Measurements from ENCODE around the gene ENOSF1.
"Not testable (repeated sequence)": the region's sequence is repeated elsewhere in the genome, so short reads cannot be mapped to it uniquely, and the experiment has no call there.

The ENOSF1 gene, protein sequence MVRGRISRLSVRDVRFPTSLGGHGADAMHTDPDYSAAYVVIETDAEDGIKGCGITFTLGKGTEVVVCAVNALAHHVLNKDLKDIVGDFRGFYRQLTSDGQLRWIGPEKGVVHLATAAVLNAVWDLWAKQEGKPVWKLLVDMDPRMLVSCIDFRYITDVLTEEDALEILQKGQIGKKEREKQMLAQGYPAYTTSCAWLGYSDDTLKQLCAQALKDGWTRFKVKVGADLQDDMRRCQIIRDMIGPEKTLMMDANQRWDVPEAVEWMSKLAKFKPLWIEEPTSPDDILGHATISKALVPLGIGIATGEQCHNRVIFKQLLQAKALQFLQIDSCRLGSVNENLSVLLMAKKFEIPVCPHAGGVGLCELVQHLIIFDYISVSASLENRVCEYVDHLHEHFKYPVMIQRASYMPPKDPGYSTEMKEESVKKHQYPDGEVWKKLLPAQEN

DNA sequence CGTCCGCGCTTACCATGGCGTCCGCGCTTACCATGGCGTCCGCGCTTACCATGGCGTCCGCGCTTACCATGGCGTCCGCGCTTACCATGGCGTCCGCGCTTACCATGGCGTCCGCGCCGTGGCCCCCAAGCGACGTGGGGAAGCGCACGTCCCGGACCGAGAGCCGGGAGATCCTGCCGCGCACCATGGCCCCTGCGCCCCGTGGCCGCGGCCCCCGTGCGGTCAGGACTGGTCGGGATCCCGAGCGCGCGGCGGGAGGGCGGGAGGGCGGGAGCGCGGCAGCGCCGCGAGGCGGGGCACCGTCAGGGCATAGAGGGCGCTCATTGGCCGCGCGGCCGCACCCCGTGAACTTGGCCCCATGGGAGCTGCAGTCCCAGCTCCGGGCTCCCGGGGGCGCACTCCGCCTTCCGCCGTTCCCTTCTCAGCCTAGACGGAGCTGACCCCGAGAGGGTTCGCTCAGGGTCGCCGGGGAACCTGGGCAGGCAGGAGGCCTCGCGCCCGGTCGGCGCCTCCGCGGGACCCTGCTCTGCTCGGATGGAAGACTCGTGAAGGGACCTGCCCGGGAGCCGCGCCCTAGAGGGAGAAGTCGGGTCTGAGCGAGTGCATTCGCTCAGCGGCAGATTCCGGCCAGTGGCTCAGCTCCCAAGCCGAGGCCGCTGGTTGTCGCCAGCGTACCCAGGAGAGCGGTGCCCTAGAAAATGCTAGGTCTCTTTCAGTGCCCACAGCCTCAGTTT lies at the start of gene ENOSF1:
Gene ENOSF1, minus strand, starts transcription at position 230 of the 734 bp plus-strand sequence. Its CDS starts 43 bp downstream, at position 187.
- FAIRE-seq, result no peak

DNA sequence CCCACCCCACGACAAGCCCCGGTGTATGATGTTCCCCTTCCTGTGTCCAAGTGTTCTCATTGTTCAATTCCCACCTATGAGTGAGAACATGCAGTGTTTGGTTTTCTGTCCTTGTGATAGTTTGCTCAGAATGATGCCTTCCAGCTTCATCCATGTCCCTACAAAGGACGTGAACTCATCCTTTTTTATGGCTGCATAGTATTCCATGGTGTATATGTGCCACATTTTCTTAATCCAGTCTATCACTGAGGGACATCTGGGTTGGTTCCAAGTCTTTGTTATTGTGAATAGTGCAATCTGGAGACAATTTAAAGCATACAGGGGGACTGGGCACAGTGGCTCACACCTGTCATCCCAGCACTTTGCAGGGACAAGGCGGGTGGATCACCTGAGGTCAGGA lies 47.4 kb upstream of the ENOSF1 start:
- FAIRE-seq, result not testable (repeated sequence)

DNA sequence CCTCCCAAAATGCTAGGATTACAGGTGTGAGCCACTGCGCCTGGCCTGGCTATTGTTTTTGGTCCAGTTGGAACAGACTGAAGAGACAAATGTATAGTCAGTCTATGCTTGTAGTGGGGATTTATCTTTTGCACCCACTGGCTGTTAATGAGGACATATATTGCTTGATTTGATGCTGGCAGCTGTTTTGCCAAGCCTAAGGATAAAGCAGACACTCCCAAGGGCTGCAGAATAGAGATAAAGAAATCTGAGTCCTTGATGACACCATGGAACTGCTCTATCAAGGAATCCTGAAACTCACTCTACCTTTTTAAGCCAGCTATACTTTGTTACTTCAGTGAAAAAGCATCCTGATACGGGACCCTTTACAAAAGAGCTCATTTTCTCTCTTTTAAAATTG lies 43.1 kb upstream of the ENOSF1 start:
- FAIRE-seq, result no peak

DNA sequence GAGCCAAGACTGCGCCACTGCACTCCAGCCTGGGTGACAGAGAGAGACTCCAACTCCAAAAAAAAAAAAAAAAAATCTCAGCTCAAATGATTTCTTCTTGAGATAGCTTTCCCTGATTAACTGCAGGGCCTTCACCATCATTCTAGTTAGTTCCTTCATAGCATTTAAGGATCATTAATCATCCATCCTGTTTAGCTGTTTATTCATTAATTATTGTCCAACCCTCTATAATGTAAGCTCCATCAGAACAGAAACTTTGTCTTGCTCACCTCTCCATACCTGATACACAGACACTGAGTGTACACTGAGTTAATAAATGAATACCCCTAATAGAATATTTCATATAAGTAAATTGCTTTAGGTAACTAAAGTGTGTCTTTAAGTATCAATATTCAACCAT lies 42.2 kb upstream of the ENOSF1 start:
- FAIRE-seq, result no peak

DNA sequence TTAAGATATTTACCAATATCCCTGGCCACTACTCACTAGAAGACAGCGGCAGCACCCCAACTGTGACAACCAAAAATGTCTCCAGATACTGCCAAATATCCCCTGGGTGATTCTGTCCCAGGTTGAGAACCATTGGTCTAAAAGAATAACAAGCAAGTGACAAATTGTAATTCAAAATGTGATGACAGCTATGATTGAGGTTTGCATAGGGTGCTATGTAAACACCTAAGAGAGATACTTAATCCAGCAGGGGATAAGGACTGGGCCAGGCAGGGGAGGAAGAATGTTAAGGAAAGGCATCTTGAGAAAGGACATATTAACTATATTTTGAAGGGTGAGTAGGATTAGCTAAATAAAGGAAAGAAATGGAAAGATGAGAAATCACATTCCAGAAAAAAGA lies 38.0 kb upstream of the ENOSF1 start:
- no peak for FAIRE-seq

DNA sequence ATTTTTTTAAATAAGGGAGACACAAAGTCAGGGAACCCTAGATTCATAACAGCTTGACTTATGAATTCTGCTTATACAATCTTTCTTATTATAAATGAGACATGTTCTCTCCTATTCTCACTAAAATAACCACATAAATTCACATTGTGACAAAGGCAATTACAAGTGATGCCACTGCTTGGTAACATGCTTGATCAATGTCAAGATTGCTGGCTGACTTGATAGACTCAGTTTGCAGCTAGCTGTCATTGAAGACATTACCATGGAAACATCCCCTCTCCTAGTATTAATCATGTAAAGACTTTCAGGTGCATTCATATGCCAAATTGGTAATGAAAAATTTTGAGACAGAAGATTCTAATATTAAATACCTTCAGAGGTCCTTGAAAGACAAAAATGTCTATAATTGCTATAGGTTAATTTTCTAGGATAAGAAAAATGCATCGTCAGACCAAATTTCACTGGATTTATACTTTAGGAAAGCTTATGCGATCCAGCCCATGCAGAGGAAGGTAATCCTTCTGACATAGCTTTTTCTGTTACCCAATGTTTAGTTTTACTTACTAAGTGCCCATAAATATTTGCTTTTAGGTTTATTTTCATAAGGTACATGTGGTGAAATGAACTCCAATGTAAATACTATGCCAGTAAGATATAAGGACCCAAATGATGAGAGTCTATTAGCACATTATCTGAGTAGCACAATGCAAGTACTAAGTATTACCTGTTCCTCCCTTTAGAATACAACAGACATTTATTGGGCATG lies 32.6 kb upstream of the ENOSF1 start:
- no peak for FAIRE-seq

DNA sequence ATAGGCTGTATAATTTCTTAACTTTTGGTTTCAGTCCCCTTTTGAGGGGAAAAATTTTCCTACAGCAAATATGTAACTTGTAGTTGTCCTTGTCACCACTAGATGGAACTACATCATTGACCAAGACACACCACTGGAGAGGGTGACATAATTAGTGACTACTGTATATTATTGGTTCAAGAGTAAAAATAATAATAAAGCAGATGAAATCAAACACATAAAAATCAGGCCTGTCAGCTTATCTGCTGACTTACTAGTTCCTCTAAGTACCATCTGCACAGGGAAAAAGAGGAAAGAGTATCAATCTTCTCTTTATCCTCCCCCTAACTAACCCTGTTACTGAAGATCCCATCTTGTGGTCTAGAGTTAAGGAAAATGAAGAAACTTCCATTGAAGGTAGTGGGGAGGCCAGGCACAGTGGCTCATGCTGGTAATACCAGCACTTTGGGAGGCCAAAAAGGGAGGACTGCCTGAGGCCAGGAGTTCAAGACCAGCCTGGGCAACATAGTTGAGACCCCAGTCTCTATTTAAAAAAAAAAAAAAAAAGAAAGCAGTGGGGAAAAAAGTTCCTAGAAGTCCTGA lies 29.6 kb upstream of the ENOSF1 start:
- peak; percentile 89 for FAIRE-seq

DNA sequence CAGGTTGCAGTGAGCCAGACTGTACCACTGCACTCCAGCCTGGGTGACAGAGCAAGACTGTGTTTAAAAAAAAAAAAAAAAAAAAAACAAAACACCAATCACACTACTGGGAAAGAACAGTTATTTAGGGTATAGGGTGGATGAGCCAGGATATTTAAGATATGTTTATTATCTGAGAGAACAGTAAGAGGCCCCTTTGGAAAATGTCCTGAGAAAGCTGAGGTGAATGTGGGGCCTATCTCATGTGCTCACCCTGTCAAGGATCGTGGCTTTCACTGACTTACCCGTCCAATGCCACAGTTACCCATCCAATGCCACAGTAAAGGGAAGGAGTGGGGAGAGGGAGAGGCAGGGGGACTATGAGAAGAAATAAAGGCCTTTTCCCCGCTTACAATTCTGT lies 19.9 kb upstream of the ENOSF1 start:
- no peak for FAIRE-seq

DNA sequence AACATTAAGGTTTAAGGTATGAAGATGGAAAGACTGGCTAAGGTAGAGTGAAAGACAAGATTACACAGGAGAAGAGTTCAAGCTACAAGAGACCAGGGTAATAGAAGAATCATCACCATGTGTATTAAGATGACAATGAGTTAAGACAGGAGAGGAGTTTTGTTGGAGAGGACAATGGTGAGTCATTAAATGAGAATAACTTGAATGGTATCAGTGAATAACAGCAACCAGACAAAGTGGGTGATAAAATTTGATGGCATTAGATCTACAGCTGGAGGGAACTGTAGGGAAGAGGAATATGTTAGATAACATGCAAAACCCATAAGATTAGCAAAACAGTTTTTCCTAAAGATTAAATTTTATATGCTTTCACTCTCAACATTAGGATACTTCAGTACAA lies 18.8 kb upstream of the ENOSF1 start:
- no peak for FAIRE-seq

DNA sequence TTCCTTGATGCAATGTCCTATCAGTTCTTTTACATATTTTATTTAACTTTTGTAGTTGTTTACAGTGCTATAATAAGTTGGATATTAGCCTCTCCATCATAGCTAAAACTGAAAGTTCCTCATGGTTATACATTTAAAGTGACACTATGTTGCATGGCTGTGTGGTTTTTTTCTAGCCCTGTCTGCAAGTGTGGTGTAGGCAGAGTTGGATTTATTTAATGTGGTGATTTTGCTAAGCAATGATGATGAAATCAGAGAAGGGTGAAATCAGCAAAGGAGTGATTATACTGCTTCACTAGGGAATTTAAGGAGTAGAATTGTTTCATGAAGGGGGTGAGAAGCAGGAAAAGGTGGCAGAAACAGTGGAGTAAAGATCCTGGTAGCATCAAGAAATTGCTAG lies 18.3 kb upstream of the ENOSF1 start:
- FAIRE-seq, result no peak

DNA sequence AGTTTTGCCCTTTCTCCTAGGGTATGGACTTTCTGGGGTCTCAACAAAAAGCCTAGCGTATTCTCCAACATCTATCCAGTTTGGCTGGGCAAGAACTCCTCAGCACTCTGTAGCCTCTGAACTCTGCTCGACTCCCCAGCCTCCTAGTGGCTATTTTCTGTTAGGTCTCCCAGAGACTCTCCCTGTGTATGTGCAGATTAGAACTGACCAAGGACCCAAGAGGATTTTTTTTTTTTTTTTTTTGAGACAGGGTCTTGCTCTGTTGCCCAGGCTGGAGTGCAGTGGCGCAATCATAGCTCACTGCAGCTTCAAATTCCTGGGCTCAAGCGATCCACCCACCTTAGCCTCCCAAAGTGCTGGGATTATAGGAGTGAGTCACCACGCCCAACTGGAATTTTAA lies 17.7 kb upstream of the ENOSF1 start:
- not testable (repeated sequence) for FAIRE-seq

DNA sequence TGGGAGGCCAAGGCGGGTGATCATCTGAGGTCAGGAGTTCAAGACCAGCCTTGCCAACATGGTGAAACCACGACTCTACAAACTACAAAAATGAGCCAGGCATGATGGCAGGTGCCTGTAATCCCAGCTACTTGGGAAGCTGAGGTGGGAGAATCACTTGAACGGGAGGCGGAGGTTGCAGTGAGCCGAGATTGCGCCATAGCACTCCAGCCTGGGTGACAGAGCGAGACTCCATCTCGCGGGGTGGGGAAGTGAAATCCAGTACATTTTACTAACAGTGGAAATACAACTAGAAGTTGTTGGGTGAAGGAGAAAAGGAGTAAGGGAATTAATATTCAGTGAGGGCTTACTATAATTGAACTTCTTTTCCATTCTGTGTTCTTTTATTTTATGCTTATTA lies 13.2 kb upstream of the ENOSF1 start:
- no peak for FAIRE-seq

DNA sequence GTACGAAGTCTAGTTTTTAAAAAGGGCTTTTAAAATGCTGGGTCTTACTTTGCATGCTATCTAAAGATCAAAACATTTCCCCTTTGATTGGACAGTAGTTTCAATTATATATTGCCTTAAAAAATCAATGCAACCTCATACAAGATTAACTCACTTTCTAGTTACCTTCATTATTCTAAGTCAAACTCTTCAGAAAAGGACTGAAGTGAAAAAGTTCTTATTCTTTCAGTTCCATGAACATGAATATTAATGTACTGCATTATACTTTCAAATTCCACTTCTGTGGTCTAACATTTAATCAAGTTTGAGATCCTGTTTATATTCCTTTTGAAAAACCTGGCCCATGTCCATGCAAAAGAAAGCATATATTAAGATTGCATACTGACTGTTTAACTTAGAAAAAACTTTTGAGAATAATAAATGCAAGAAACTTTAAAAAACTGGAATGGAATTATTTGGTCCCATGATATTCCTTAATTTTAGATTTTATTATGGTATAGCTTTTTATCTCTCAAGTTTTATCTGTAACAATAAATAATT lies 11.2 kb upstream of the ENOSF1 start:
- FAIRE-seq, result no peak

DNA sequence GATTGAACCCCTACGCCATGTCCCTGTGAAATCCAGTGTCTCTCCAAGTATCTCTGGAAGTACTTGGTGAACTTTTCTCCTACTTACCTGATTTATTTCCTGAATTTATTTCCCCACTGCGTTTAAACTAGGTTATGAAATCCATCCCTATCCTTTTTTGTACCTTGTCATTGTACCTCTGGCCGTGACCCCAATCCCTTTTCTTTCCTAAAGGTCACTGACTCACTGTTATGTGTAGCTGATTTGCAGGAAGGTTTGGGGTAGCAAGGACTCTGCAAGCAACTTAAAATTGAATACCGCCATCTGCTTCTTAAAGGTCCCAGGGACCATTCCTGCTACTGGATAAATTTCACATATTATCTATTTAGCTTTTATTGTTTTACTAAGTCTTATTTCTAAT lies 4.6 kb upstream of the ENOSF1 start:
- FAIRE-seq, result no peak

DNA sequence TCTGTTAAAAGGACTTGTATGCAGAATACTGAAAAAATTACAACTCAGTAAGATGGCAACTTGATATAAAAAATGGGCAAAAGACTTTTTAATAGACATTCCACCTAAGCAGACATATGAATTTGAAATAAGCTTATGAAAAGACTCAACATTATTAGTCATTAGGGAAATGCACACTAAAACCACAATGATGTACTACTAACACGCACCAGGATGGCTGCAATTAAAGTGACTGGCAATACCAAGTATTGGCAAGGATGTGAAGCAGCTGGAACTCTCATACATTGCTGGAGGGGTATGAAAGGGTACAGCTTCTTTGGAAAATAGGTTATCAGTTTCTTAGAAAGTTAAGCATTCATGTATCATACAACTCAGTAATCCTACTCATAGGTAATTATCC lies 3.2 kb upstream of the ENOSF1 start:
- no peak for FAIRE-seq

DNA sequence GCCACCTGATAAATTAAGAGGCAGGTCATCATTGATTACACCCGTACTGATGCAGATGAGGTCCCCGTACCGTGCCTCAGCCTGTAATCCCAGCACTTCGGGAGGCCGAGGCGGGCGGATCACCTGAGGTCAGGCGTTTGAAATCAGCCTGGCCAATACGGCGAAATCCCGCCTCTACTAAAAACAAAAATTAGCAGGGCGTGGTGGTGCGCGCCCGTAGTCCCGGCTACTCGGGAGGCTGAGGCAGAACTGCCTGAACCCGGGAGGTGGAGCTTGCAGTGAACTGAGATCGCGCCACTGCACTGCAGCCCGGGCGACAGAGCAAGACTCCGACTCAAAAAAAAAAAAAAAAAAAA lies 683 bp upstream of the ENOSF1 start:
- no peak for FAIRE-seq

DNA sequence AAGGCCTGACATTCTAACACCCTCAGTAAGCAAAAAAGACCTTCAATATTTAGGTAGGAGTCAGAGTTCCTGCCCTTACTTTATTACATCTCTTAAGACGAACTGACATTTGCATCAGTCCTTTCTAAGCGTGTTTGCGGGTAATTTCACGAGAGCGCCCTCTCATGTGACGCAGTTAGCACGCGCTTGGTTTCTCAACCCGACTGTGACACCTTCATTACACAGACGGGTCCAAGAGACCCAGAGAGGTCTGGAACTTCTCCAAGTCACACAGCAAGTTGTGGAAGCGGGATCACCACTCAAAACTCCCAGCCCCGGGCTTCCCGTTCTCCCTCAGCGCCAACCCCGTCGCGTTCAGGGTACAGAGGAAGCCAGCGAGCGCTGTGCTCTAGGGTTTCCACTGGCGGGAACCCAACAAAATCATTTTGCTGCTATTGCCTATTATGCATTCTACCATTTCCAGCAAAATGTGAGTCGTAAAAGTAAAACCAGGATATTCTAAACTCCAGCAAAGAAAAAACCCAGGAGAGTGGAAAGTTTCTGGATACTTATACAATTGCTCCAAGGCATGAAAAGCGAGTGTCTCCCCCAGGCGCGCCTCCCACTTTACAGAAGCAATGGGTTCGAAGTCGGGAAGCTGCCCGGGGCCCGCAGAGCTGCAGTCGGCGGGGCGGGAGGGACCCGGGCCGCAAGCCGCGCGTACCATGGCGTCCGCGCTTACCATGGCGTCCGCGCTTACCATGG lies 601 bp downstream of the ENOSF1 start:
- FAIRE-seq, result no peak

DNA sequence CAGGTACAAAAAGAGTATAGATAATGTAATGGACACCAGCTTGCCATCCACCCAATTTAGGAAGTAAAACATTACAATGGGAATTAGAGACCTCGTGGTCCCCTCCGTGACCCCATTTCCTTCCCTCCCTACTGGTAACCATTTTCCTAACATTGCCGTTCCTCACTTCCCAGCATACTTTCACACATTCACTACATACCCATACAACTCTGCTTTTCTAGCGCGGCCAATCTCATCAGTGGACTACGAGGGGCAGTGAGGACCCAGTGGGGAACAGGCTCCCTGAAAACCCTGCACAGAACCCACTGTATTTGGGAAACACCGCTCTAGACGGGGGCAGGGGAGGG lies 1.1 kb downstream of the ENOSF1 start:
- FAIRE-seq, result no peak

DNA sequence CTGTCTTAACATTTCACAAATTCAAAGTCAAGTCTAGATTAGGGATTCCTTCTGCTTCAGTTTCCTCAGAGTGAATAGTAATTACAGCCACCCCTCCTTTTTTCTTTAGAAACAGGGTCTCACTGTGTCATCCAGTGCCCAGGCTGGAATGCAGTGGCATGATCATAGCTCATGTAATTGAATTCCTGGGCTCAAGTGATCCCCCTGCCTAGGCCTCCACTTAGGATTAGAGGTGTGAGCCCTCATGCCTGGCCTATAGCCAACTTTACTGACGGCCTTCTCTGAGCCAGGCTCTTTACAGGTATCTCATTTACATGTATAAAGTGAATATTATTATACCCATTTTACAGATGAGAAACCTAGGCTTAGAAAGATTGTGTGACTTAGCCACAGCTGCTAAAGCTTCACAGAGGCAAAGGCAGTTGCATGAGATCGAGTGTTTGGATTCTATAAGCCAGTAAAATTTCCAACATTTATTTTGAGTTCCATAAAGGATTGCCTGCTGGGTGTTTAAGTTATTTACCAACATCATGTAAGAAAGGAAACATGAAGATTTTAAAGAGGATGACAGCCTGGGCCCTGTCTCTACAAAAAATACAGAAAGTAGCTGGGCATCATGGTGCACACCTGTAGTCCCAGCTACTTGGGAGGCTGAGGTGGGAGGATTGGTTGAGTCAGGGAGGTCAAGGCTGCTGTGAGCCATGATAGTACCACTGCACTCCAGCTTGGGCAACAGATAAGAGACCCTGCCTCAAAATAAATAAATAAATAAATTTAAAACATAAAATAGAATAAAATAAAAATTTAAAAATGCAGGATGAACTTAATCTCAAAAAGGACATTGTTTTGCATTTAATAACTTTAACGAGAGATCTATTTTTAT lies 1.8 kb downstream of the ENOSF1 start:
- no peak for FAIRE-seq

DNA sequence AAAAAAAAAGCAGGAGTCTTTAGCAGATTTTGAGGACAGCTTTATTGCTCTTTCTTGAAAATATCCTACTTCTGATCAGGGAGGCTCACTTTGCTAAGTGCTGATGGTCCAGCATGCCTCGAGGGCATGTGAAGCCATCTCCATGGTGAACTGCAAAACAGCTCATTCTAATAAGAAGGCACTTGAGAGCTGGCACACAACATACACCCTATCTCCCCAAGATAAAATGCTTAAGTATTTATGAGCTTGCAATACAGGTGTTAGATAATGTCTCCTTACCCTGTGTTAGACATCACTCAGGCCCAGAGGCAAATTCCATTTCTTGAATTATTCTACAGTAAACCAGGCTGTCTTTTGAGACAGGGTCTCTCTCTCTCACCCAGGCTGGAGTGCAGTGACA lies 2.7 kb downstream of the ENOSF1 start:
- no peak for FAIRE-seq

DNA sequence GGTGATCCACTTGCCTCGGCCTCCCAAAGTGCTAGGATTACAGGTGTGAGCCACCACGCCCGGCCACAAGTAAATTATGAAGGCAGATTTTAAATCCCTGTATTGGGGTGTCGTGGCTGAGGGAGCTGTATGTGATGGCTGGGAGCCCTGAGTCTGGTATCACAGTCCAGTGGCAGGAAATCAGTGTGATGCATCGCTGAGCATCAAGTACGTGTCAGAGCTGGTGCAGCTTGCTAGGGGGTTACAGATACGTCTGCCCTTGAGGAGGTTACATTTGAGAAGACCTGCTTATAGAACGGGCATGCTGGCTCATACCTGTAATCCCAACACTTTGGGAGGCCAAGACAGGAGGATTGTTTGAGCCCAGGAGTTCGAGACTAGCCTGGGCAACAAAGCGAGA lies 4.3 kb downstream of the ENOSF1 start:
- no peak for FAIRE-seq

Measured in TTC549 (cell line).